ENCODE results near the gene RLN3.
"Not testable (repeated sequence)": the region's sequence is repeated elsewhere in the genome, so short reads cannot be mapped to it uniquely, and the experiment has no call there.

Gene RLN3

GRCh38 chr19:13995878-13996765 lies 31.8 kb upstream of the RLN3 start:
- DNase-seq, result no peak

- no peak for DNase-seq
Observed at GRCh38 chr19:13996928-13997630, 30.9 kb upstream of the RLN3 start.

- DNase-seq, result no peak
Observed at GRCh38 chr19:13997631-13997962, 30.4 kb upstream of the RLN3 start.

- DNase-seq, result no peak
Observed at GRCh38 chr19:13998426-13998825, 29.5 kb upstream of the RLN3 start.

- no peak for DNase-seq
Observed at GRCh38 chr19:13999085-13999484, 28.9 kb upstream of the RLN3 start.

- DNase-seq, result no peak
Observed at GRCh38 chr19:14000691-14001375, 27.1 kb upstream of the RLN3 start.

DNA sequence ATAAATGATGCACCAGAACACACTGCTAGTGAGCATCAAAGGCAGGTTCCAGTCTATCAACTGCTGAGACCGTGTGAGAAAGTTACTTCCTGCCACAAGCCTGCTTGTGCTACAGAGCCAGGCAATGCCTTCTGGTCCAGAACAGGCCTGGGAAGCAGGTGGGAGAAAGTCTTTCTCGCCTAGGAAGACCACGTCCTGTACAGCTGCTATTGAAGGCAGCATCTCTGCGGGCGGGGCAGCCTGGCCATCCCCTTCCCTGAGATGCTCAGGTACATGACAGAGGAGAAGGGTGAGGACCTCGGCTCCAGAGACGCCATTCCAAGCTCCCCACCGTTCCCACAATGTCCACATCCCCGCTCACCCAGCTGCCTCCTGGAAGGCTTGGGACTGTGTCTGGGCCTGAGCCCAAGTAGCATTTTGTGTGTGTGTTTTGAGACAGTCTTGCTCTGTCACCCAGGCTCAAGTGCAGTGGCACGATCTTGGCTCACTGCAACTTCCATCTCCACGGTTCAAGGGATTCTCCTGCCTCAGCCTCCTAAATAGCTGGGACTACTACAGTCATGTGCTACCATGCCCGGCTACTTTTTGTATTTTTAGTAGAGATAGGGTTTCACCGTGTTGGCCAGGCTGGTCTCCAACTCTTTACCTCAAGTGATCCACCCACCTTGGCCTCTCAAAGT lies 25.2 kb upstream of the RLN3 start:
- no peak for DNase-seq

- DNase-seq, result no peak
Observed at GRCh38 chr19:14003251-14004055, 24.5 kb upstream of the RLN3 start.

- no peak for DNase-seq
Observed at GRCh38 chr19:14004619-14005348, 23.2 kb upstream of the RLN3 start.

- peak; percentile 91 to 94 for DNase-seq
Observed at GRCh38 chr19:14005349-14006084, 22.4 kb upstream of the RLN3 start.

DNA sequence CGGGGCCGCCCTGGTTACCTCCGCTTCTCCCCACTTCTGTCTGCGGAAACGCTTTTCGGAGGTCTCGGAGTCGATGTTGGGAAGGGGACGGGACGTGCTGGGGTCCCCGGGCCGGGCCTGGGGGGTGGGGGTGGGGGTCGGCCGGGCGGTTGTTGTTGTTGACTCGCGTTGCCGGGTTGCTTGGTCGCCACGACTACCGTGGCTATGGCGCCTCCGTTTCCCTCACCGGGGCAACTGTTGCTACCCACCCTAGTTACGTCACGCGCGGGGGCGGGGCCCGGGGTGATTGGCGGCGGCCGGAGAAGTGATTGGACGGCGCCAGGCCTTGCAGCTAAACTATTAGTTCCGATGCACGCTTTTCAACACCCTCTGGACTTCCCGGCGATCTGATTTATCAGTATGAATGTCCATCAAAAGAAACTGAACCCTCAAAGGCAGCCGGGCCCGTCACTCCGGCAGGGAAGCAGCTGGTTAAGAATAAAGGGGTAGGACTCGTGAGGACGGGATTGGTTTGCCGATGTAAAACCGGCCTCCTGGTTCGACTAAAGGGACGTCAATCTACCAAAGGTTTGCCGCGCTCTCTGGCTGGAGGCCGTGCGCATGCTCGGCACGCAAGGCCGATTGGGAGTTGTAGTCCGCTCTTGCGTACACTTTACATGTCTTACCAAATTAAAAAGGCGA lies 21.7 kb upstream of the RLN3 start, which contains the start of gene RFX1:
Gene RFX1 (minus strand): TSS at position 236 of the 681 bp plus-strand sequence. CDS start 12,477 bp downstream, outside the sequence.
- peak; percentile 100 for DNase-seq

GRCh38 chr19:14006766-14007562 lies 21.0 kb upstream of the RLN3 start:
- DNase-seq, result peak in 1 of 2 donors; percentile 84

- DNase-seq, result no peak
Observed at GRCh38 chr19:14012378-14012915, 15.5 kb upstream of the RLN3 start.

DNA sequence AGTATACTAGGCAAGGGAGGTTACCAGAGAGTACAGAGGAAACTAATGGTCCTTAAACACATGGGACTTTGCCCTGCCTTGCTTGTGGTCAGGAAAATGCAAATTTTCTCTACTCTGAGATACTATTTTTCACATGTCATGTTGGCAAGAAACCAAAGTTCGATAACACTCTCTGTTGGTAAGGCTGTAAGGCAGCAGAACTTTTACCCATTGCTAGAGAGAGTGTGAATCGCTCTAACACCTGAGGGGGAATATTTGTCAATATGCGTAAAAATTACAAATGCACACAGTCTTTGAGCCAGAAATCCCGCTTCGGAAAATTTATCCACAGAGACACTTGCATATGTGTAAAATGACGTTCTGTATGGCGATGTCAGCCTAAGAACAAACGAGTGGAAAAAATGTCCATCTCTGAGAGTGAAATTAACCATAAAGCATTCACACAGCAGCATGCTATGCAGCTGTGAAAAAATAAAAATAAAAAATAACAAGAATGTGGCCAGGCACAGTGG lies 12.4 kb upstream of the RLN3 start:
- DNase-seq, result no peak

- DNase-seq, result no peak
Observed at GRCh38 chr19:14019100-14019499, 8.8 kb upstream of the RLN3 start.

- not testable (repeated sequence) for DNase-seq
Observed at GRCh38 chr19:14019739-14020138, 8.2 kb upstream of the RLN3 start.

DNA sequence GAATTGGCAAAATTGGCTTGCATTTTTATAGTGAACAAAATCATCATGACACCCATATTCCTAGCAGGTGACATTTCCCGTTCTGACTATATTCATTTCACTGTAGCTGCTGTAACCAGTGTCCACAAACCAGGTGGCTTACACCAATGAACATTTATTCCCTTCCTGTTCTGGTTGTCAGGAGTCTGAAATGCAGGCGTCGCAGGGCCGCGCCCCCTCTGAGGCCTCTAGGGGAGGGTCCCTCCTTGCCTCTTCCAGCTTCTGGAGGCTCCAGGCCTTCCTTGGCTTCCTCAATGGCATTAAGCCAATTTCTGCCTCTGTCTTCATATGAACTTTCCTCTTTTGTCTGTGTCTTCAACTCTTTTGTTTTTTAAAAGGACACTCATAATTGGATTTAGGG lies 6.5 kb upstream of the RLN3 start:
- DNase-seq, result no peak

DNA sequence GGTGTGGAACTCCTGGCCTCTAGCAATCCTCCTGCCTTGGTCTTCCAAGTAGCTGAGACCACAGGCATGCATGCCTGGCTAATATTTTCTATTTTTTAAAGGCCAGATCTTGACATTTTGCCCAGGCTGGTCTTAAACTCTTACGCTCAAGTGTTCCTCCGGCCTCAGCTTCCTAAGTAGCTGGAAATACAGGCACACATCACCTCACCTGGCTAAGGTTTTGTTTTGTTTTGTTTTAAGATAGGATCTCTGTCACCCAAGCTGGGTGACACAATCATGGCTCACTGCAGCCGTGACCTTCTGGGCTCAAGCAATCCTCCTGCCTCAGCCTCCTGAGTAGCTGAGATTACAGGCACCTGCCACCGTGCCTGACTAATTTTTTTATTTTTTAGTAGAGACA lies 5.5 kb upstream of the RLN3 start:
- DNase-seq, result no peak
